ENCODE measurements around the gene SRCAP. TPM values are rescaled to one million over a fixed set of nuclear protein-coding genes. Genes with fewer than 3 reads are reported as not detected.

Gene SRCAP
- total RNA-seq, 2 experiments from 2014 or later: 86.3 to 93.3 TPM

GRCh38 chr16:30748634-30749445 lies 49.9 kb downstream of the SRCAP start:
- Mint-ChIP-seq H3K27me3 (no peaks in the 10 kb centered on the region), H3K9me3 (ENCODE audit: low read depth) (no peaks in the 10 kb centered on the region), H3K36me3 (peaks cover 19% of the 10 kb centered on the region), H3K27ac (peak overlapping the region; percentile 93), H3K4me3 (peak overlapping the region; percentile 87), H3K4me1 (peaks cover 26% of the 10 kb centered on the region)
- DNase-seq (peak; percentile 61), ATAC-seq (peak; percentile 34)
- CTCF ChIA-PET: interaction anchor here (1.0 to 1.7 kb wide), 7 partner anchors 14 to 96 kb away, joined by 3 to 7 read pairs (median 4); no protein-coding TSS in a partner anchor

GRCh38 chr16:30750201-30750600 lies 51.2 kb downstream of the SRCAP start:
- no peak overlapping the region for H3K27ac Mint-ChIP-seq
- no peak for DNase-seq
- no peak overlapping the region for H3K4me3 Mint-ChIP-seq
- no peaks in the 10 kb centered on the region for H3K9me3 Mint-ChIP-seq (ENCODE audit: low read depth)
- H3K36me3 Mint-ChIP-seq: peaks cover 21% of the 10 kb centered on the region
- no peak for ATAC-seq
- no peaks in the 10 kb centered on the region for H3K27me3 Mint-ChIP-seq
- peaks cover 26% of the 10 kb centered on the region for H3K4me1 Mint-ChIP-seq
- CTCF ChIA-PET: interaction anchor here (0.9 kb wide), 1 partner anchor 63 kb away, joined by 4 read pairs; no protein-coding TSS in a partner anchor

GRCh38 chr16:30750876-30751465 lies 52.0 kb downstream of the SRCAP start:
- Mint-ChIP-seq H3K9me3 (ENCODE audit: low read depth) (no peaks in the 10 kb centered on the region), H3K4me3 (no peak overlapping the region), H3K27me3 (no peaks in the 10 kb centered on the region), H3K27ac (no peak overlapping the region), H3K36me3 (peaks cover 22% of the 10 kb centered on the region), H3K4me1 (peaks cover 26% of the 10 kb centered on the region)
- CTCF ChIA-PET: interaction anchor here (0.9 kb wide), 1 partner anchor 63 kb away, joined by 4 read pairs; no protein-coding TSS in a partner anchor
- ATAC-seq: no peak
- DNase-seq: no peak

- H3K27ac Mint-ChIP-seq: no peak overlapping the region
- H3K9me3 Mint-ChIP-seq (ENCODE audit: low read depth): no peaks in the 10 kb centered on the region
- no peaks in the 10 kb centered on the region for H3K27me3 Mint-ChIP-seq
- DNase-seq: no peak
- no peak for ATAC-seq
- peaks cover 19% of the 10 kb centered on the region for H3K4me1 Mint-ChIP-seq
- H3K4me3 Mint-ChIP-seq: no peak overlapping the region
- peaks cover 22% of the 10 kb centered on the region for H3K36me3 Mint-ChIP-seq
- CTCF ChIA-PET: no interaction called here
These were observed 54.6 kb downstream of the SRCAP start for GRCh38 chr16:30753596-30753995.

DNA sequence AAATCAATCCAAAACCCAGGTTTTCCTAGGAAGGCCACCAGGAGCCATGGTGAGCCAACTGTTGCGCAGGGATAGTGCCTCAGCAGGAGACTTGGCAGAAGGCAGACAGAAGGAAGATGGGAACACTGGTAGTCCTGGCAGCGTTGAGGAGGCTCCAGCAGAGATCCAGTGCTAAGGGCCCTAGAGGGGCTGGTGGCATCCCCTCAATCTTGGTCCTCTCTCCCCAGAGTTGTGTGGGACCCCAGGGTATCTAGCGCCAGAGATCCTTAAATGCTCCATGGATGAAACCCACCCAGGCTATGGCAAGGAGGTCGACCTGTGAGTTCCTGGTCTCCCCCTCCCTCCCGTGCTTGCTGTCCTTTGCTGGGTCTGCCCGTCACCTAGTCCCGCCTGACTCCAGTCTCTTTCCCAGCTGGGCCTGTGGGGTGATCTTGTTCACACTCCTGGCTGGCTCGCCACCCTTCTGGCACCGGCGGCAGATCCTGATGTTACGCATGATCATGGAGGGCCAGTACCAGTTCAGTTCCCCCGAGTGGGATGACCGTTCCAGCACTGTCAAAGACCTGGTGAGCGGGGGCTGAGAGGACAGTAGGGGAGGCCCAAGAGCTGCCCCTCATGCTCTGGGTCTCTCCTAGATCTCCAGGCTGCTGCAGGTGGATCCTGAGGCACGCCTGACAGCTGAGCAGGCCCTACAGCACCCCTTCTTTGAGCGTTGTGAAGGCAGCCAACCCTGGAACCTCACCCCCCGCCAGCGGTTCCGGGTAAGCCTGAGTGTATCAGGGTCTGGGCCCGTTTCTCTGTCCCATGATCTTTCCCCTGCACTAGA lies 57.2 kb downstream of the SRCAP start:
- Mint-ChIP-seq H3K9me3 (ENCODE audit: low read depth) (no peaks in the 10 kb centered on the region), H3K27ac (no peak overlapping the region), H3K27me3 (no peaks in the 10 kb centered on the region), H3K4me3 (no peak overlapping the region), H3K4me1 (peaks cover 11% of the 10 kb centered on the region), H3K36me3 (peaks cover 12% of the 10 kb centered on the region)
- DNase-seq (no peak), ATAC-seq (no peak)
- CTCF ChIA-PET: no interaction called here

- H3K36me3 Mint-ChIP-seq: peaks cover 7% of the 10 kb centered on the region
- H3K4me1 Mint-ChIP-seq: peaks cover 9% of the 10 kb centered on the region
- CTCF ChIA-PET: no interaction called here
- ATAC-seq (no peak), DNase-seq (no peak)
- no peak overlapping the region for H3K27ac Mint-ChIP-seq
- H3K9me3 Mint-ChIP-seq (ENCODE audit: low read depth): no peaks in the 10 kb centered on the region
- H3K4me3 Mint-ChIP-seq: no peak overlapping the region
- no peaks in the 10 kb centered on the region for H3K27me3 Mint-ChIP-seq
These were observed 57.8 kb downstream of the SRCAP start for GRCh38 chr16:30756781-30757100.

- CTCF ChIA-PET: no interaction called here
- Mint-ChIP-seq H3K4me1 (peaks cover 9% of the 10 kb centered on the region), H3K9me3 (ENCODE audit: low read depth) (no peaks in the 10 kb centered on the region), H3K27ac (no peak overlapping the region), H3K27me3 (no peaks in the 10 kb centered on the region), H3K4me3 (no peak overlapping the region), H3K36me3 (peaks cover 7% of the 10 kb centered on the region)
- ATAC-seq (no peak), DNase-seq (no peak)
These were observed 58.3 kb downstream of the SRCAP start for GRCh38 chr16:30757316-30757715.

DNA sequence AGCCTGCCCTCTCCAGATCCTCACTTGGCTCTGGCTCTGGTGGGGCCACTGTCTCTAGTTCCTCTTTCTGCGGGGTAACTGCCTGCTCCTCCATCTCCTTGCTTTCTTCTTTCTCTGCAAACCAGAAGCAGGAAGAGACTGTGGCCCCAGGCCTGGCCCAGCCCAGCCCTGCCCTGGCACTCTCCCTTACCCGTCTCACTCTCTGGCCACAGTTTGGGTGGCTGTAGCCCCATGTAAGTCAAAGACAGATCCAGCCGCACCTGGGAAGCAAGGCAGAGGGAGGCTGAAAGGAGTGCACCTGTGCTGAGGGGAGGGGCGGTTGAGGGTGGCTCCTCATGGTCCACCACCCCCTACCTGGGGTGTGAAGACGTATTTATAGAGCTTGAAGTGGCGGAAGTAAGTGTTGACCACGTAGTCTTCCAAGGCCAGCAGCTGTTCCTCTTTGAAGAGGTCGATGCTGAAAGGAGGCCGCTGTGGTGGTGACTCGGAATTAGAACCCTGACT lies 60.1 kb downstream of the SRCAP start:
- H3K4me1 Mint-ChIP-seq: peaks cover 24% of the 10 kb centered on the region
- CTCF ChIA-PET: interaction anchor here (2.0 to 2.8 kb wide), 4 partner anchors 11 to 183 kb away, joined by 4 to 8 read pairs (median 6); partner anchors contain the start of gene PHKG2
- no peaks in the 10 kb centered on the region for H3K27me3 Mint-ChIP-seq
- H3K27ac Mint-ChIP-seq: no peak overlapping the region
- H3K36me3 Mint-ChIP-seq: peaks cover 14% of the 10 kb centered on the region
- H3K9me3 Mint-ChIP-seq (ENCODE audit: low read depth): no peaks in the 10 kb centered on the region
- H3K4me3 Mint-ChIP-seq: no peak overlapping the region
- ATAC-seq (no peak), DNase-seq (no peak)

GRCh38 chr16:30760001-30760559 lies 61.1 kb downstream of the SRCAP start:
- H3K4me1 Mint-ChIP-seq: peaks cover 24% of the 10 kb centered on the region
- CTCF ChIA-PET: interaction anchor here (1.0 to 2.8 kb wide), 6 partner anchors 12 to 182 kb away, joined by 3 to 8 read pairs (median 5); partner anchors contain the start of gene PHKG2

GRCh38 chr16:30760577-30761426 lies 61.8 kb downstream of the SRCAP start:
- ATAC-seq (no peak), DNase-seq (no peak)
- no peaks in the 10 kb centered on the region for H3K27me3 Mint-ChIP-seq
- H3K4me1 Mint-ChIP-seq: peaks cover 24% of the 10 kb centered on the region
- H3K9me3 Mint-ChIP-seq (ENCODE audit: low read depth): no peaks in the 10 kb centered on the region
- peak overlapping the region; percentile 92 for H3K4me3 Mint-ChIP-seq
- H3K27ac Mint-ChIP-seq: peak overlapping the region; percentile 92
- peaks cover 13% of the 10 kb centered on the region for H3K36me3 Mint-ChIP-seq
- CTCF ChIA-PET: interaction anchor here (1.0 to 2.8 kb wide), 6 partner anchors 13 to 181 kb away, joined by 3 to 8 read pairs (median 5); partner anchors contain the start of gene PHKG2

More at GRCh38 chr16:30760001-30760559, 61.1 kb downstream of the SRCAP start:
- no peak for DNase-seq
- peaks cover 11% of the 10 kb centered on the region for H3K36me3 Mint-ChIP-seq
- no peaks in the 10 kb centered on the region for H3K9me3 Mint-ChIP-seq (ENCODE audit: low read depth)
- no peaks in the 10 kb centered on the region for H3K27me3 Mint-ChIP-seq
- H3K4me3 Mint-ChIP-seq: no peak overlapping the region
- H3K27ac Mint-ChIP-seq: no peak overlapping the region
- no peak for ATAC-seq

DNA sequence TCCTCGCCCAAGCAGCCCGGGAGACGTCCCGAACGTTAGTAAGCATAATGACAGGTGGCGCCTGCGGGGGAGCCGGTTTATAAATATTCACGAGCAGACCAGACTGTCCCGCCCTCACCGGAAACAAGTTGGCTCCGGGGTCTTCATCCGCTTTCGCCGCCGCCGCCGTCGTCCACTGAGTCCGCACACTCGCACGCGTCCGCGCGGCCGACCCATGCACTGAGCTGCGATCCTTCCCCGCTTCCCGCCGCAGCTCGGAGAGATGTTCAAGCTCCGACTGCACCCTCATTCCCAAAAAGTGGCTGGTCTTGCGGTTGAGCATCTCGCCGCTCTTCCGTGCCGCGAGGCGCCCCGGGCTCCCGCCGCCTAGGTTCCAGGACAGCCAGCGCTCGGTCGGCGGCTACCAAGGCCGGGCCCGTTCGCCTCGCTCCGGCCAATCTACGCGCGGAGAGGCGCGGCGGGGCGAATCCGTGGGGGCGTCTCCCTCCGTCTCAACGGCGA lies 62.5 kb downstream of the SRCAP start:
- DNase-seq (peak; percentile 61), ATAC-seq (peak; percentile 50)
- peak overlapping the region; percentile 92 for H3K27ac Mint-ChIP-seq
- CTCF ChIA-PET: interaction anchor here (2.8 kb wide), 1 partner anchor 14 kb away, joined by 6 read pairs; the partner anchor contains the start of gene PHKG2
- peaks cover 13% of the 10 kb centered on the region for H3K36me3 Mint-ChIP-seq
- no peaks in the 10 kb centered on the region for H3K27me3 Mint-ChIP-seq
- H3K9me3 Mint-ChIP-seq (ENCODE audit: low read depth): no peaks in the 10 kb centered on the region
- peak overlapping the region; percentile 92 for H3K4me3 Mint-ChIP-seq
- H3K4me1 Mint-ChIP-seq: peaks cover 24% of the 10 kb centered on the region
